HG03460 (cell line): ENCODE measurements around the gene MKRN2.

Experiments used
- ATAC-seq: cut with Tn5 transposase; IDR thresholded peaks from one replicate; pipeline ENCODE4 v1.9.1; 2021; ENCODE audit not compliant: unreplicated experiment

The MKRN2 gene

GRCh38 chr3:12549971-12550760 is 6.7 kb upstream of the MKRN2 start:
- ATAC-seq: no peak

GRCh38 chr3:12553921-12554391 is 2.9 kb upstream of the MKRN2 start:
- no peak for ATAC-seq

DNA sequence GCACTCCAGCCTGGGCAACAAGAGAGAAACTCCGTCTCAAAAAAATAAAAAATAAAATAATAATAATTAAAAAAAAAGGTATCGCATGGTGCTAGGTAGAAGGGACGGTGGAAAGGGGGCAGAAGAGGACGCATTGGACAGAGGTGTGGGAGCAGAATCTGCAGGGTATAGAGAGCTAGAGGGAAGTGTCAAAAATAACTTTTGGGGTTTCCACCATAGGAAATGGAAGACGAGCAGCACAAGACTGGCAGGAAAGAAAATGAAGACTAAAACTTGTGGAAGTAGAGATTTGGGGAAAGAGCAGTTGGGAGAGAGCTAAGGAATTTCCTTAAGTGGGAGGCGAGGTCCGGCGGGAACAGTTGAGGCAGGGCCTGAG is 585 bp upstream of the MKRN2 start:
- ATAC-seq: no peak

GRCh38 chr3:12557473-12558100 is 700 bp downstream of the MKRN2 start:
- ATAC-seq: no peak

GRCh38 chr3:12558706-12559105 is 1.8 kb downstream of the MKRN2 start:
- ATAC-seq: no peak

DNA sequence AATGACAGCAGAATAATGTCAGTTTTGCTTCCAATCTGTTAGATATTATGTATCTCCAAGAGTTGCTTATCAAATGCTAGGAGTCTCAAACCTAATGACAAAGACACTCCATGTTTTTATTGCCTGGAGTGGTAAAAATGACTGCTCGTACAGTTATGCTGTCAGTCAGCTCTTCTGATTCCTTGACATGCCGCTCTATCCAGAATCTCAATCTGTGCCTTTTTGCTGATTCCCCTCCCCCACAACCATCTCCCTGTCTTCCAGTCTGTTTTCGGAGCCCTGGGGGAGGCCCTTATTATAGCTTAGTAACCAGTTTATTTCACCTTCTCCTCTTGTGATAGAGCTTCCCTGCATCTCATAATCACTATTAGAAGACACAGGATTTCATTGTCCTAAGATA is 2.6 kb downstream of the MKRN2 start:
- no peak for ATAC-seq

DNA sequence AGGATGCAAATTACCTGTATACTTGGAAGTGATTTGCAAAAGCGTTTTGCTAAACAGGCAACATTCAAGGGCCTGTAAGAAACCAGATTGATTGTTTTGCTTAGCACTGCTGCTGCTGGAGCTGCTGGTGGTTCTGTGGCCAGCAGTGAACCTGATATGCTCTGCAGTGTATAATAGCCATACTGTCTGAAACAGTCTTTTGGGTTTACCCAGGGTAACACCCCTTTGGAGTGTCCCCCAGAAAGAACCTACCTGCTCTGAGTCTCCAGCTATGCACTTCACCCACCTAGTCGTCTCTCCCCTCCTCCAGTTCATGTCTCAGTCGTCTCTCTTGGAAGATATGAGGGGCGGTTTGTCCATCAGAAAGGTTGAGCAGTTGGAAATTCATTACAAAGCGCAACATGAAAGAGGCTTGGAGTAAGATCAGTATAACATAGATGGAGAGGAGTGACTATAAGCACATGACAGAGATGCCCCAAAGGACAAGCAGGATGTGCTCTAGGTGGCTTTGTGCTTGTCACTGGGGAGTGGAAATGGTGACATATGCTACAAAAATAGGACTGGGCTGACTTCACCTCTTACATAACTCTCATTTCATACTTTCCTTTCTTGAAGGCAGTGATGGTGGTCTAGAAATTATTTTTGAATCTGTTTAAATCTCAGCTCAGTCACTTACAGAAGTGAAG is 3.8 kb downstream of the MKRN2 start:
- peak; percentile 43 for ATAC-seq

DNA sequence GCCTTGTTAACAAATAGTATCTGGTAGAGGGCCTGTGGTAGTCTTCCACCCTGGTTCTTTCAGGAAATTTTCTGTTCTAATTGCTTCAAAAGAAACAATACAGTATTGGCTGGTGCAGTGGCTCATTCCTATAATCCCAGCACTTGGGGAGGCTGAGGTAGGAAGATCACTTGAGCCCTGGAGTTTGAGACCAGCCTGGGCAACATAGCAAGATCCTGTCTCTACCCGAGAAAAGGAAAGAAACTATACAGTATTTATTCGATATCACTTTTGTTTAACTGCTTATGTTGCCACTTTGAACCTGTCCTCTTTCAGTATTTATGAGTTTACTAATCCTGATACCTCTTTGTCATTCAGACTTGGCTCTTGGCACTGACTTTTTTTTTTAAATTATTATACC is 4.5 kb downstream of the MKRN2 start:
- ATAC-seq: no peak

DNA sequence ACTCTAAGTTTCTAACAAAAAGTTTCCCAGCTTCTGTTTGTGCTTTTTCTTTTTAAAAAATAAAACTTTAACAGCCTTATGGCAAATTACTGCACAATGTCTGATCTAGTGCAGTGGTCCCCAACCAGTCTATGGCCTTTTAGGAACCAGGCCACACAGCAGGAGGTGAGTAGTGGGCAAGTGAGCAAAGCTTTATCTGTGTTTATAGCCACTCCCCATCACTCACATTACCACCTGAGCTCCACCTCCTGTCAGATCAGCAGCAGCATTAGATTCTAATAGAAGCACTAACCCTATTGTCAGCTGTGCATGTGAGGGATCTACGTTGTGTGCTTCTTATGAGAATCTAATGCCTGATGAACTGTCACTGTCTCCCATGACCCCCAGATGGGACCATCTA is 5.6 kb downstream of the MKRN2 start:
- ATAC-seq: no peak

DNA sequence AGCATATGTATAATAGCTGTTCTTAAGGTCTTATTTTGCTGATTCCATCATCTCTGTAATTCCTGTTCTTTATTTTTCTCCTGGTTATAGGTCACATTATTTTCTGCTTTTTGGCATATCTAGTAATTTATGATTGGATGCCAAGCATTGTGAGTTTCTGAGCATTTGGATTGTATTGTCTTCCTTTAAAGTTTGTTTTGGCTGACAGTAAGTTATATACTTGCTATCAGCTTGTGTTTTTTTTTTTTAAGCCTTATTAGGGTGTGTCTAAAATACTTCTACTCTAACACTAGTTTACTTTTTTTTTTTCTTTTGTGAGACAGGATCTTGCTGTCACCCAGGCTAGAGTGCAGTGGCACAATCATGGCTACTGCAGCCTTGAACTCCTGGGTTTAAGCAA is 10.1 kb downstream of the MKRN2 start:
- no peak for ATAC-seq

- no peak for ATAC-seq
These were observed 11.9 kb downstream of the MKRN2 start for GRCh38 chr3:12568747-12569146.

DNA sequence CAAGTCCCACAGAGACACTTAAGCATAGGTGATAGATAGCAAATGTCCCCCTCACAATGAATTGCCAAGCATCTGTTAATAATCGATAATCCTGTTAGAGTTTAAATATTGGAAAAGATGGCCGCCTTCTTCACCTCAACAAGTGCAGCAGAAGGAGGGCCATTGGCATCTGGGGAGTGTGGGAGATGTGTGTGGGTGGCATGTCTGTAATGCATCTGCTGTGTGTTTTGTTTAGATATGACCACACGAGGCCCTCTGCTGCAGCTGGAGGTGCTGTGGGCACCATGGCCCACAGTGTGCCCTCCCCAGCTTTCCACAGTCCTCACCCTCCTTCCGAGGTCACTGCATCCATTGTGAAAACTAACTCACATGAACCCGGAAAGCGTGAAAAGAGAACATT is 12.9 kb downstream of the MKRN2 start:
- ATAC-seq: no peak

DNA sequence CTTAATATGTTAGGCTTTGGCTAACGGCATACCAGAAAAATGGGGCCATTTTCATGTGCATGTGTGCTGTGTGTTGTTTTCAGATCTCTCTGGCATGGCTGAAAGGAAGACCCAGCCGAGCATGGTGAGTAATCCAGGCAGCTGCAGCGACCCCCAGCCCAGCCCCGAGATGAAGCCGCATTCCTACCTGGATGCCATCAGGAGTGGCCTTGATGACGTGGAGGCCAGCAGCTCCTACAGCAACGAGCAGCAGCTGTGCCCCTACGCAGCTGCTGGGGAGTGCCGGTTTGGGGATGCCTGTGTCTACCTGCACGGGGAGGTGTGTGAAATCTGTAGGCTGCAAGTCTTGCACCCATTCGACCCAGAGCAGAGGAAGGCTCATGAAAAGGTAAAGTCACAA is 15.1 kb downstream of the MKRN2 start:
- ATAC-seq: no peak

DNA sequence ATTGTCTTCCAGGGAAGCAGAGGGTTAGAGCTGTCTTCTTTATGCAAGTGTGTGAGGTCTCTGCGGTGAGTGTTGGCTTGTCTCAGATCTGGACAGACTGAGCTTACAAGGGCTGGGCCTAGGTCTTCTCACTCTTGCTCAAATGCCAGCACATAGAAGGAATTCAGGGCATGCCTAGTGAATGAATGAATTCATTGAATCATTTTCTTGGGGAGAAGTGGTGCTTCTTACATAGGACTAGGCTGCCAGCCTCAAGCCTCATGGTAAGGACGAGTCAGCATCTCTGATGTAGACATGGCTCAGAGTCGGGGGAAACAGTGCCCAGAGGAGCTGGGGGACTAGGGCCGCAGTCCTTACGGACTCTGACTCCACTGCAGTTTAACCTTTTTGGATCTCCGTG is 17.2 kb downstream of the MKRN2 start:
- no peak for ATAC-seq

- no peak for ATAC-seq
These were observed 17.8 kb downstream of the MKRN2 start for GRCh38 chr3:12574661-12575060.

GRCh38 chr3:12577379-12577778 is 20.5 kb downstream of the MKRN2 start:
- ATAC-seq: no peak

DNA sequence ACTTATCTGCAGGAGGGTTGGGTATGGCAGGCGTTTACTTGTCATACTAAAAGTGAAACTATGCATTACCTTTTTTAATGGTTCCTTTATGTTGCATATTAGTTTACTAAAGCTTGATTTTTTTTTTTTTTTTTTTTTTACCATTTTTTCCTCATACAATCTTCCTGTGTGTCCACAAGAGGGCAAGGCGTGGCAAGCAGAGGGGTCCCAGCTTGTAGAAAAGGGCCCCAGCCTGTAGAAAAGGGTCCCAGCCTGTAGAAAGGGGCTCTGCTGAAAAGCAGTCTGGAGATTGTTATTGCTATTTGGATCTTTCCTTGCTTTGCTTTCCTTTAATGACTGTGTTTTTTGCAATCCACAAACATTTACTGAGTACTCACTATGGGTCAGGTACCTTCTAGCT is 21.9 kb downstream of the MKRN2 start:
- ATAC-seq: no peak

GRCh38 chr3:12579456-12579855 is 22.6 kb downstream of the MKRN2 start:
- no peak for ATAC-seq

- no peak for ATAC-seq
These were observed 23.0 kb downstream of the MKRN2 start for GRCh38 chr3:12579905-12580304.

GRCh38 chr3:12582730-12583129 is 25.8 kb downstream of the MKRN2 start:
- ATAC-seq: no peak

- ATAC-seq: no peak
These were observed 26.4 kb downstream of the MKRN2 start for GRCh38 chr3:12583280-12583679.

DNA sequence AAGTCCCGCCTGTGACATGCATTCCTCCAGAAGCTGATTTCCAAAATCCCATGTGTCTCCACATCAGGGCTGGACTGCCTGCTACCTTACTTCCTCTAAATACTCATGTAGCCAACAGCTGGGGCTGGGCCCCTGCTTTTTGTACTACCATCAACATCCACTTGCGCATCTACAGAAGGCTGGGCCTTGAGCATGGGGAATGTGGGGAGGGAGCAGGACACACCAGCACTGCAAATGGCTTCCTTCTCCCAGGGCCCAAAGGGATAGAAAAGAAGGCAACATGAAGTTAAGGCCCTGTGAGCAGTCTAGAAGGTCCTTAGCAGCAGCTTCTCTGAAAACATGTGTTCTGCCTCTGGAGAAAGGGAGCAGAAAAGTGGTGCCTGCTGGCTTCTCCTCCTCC is 27.2 kb downstream of the MKRN2 start:
- ATAC-seq: no peak
